MM.1S (cell line): ENCODE data around the gene NOD1.
"Not testable (repeated sequence)": the region's sequence is repeated elsewhere in the genome, so short reads cannot be mapped to it uniquely, and the experiment has no call there.

Source experiments
- EZH2 ChIP-seq: fragments of 300-600 bp; sonication (generic); optimal IDR thresholded peaks from 2 replicates; pipeline ENCODE3; 2017; ENCODE audit warnings: low read depth, mild to moderate bottlenecking, antibody characterized with exemption, low read length, mixed read lengths
- TF ChIP-seq, protein P1 (sequence below): fragments of 300-600 bp; sonication (generic); IDR thresholded peaks from 2 replicates; pipeline ENCODE4 v1.5.1; 2016; ENCODE audit warnings: antibody characterized with exemption, low read length, mixed read lengths

DNA sequence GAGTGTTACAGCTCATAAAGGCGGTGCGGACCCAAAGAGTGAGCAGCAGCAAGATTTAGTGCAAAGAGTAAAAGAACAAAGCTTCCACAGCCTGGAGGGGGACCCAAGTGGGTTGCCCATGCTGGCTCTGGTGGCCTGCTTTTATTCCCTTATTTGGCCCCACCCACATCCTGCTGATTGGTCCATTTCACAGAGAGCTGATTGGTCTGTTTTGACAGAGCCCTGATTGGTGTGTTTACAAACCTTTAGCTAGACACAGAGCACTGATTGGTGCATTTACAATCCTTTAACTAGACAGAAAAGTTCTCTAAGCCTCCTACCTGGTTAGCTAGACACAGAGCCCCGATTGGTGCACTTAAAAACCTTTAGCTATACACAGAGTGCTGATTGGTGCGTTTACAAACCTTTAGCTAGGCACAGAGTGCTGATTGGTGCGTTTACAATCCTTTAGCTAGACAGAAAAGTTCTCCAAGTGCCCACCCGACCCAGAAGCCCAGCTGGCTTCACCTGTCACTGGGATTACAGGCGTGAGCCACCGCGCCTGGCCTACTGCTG is 28.8 kb upstream of the NOD1 start:
- TF ChIP-seq, protein P1, sequence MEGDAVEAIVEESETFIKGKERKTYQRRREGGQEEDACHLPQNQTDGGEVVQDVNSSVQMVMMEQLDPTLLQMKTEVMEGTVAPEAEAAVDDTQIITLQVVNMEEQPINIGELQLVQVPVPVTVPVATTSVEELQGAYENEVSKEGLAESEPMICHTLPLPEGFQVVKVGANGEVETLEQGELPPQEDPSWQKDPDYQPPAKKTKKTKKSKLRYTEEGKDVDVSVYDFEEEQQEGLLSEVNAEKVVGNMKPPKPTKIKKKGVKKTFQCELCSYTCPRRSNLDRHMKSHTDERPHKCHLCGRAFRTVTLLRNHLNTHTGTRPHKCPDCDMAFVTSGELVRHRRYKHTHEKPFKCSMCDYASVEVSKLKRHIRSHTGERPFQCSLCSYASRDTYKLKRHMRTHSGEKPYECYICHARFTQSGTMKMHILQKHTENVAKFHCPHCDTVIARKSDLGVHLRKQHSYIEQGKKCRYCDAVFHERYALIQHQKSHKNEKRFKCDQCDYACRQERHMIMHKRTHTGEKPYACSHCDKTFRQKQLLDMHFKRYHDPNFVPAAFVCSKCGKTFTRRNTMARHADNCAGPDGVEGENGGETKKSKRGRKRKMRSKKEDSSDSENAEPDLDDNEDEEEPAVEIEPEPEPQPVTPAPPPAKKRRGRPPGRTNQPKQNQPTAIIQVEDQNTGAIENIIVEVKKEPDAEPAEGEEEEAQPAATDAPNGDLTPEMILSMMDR = not testable (repeated sequence)
- TF ChIP-seq EZH2 = not testable (repeated sequence)
